ENCODE results near the gene LRRC70.
"Not testable (repeated sequence)": the region's sequence is repeated elsewhere in the genome, so short reads cannot be mapped to it uniquely, and the experiment has no call there.

The LRRC70 gene

DNA sequence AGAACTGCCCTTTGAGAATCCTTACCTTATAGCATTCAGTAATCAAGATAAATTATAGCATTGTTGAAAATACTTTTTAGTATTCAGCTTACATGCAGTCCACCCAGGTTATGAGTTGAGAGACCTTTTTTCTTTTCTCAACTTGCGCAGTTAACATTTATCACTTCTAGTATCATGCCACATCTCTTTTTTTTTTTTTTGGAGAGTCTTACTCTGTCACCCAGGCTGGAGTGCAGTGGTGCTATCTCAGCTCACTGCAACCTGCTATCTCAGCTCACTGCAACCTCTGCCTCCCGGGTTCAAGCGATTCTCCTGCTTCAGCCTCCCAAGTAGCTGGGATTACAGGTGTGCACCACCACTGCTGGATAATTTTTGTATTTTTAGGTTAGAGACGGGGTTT is 29.0 kb downstream of the LRRC70 start:
- TF ChIP-seq POLR2A (IDR thresholded peaks at IDR 0.05; ENCODE audit: low read depth, low read length): no peak
- FAIRE-seq: no peak
- DNase-seq (ENCODE audit: insufficient read length, low spot score): no peak

DNA sequence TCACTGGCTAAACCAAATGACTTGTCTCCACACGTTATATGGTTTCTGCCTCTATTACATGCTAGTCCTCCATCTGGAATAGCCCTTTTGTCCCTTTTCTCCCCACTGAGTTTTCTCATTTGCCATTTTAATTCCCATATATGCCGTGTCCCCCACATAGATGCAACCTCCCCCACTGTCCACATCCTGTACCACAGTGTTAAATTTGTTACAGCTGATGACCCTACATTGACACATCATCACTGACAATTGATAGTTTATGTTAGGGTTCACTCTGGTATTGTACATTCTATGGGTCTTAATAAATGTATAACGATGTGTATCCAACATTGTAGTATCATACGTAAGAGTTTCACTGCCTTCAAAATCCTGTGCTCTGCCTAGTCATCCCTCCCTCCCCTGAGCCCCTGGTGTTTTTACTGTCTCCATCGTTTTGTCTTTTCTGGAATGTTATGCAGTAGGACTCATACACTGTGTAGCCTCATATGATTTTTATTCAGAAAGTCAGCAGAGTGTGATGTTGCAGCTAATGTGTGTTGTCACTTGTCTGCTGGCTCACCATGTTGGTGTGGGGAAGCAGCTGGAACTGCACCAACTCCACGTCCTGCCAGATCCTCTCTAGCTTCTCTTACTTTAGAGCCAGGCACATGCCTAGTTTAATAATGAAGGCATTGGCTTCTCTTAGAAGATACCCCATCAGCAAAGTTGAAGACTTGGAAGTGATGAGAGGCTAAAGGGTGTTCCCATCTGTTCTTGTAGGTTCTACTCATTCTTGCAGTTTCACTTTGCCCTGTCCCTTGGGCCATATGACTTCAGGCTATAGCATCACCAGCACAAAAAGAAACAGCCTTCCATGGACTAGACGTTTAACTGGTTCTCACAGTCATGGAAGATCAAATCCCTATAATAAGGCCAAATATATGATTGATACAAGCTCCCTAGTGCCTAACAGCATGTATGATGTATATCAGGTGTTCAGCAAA is 30.2 kb downstream of the LRRC70 start:
- DNase-seq (ENCODE audit: insufficient read length, low spot score) (no peak), FAIRE-seq (no peak)
- TF ChIP-seq POLR2A (IDR thresholded peaks at IDR 0.05; ENCODE audit: low read depth, low read length): no peak

DNA sequence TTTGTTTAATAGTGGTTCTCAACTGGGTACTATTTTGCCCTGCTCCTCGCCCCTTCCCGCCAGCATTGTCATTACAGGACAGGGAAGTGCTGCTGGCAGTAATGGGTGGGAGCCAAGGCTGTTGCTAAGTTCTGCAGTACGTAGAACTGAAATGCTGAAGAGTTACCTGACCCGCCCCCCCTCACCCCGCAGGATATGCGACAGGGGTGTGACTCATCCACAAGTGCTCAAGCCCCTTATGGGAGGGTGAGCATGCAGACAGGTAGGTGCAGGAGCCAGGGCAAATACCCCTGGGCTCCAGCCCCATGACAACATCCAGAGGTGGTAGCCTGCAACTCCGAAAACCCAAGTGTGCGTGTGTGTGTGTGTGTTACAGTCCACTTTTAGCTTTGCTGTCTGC is 35.7 kb downstream of the LRRC70 start:
- no peak for DNase-seq (ENCODE audit: insufficient read length, low spot score)
- no peak for TF ChIP-seq POLR2A (IDR thresholded peaks at IDR 0.05; ENCODE audit: low read depth, low read length)
- no peak for FAIRE-seq

DNA sequence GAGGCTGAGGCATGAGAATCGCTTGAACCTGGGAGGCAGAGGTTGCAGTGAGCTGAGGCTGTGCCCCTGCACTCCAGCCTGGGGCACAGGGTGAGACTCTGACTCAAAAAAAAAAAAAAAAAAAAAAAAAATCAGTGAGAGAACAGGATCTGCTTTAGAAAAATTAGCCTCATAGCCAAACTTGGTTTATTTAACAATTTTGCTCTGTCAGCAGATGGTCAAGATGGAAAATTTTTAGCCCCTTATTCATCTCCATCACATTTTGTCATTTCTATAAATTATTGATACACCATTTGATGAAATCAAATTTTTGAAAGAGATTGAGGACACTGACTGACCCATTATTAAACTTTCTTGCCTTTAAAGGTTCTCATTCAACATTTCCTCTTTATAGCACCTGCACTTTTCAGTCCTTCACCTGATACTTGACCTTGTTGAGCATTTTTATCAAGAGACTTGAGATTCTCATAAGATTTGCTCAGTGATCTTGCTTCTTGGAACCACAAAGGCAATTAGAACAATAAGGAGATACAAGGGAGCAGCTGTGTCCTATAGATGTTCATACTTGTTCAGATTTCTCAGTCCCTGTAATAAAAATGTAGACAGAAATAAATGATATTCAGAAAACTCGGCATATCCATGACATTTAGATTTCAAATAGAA is 38.1 kb downstream of the LRRC70 start:
- TF ChIP-seq POLR2A (IDR thresholded peaks at IDR 0.05; ENCODE audit: low read depth, low read length): no peak
- FAIRE-seq: no peak
- no peak for DNase-seq (ENCODE audit: insufficient read length, low spot score)

DNA sequence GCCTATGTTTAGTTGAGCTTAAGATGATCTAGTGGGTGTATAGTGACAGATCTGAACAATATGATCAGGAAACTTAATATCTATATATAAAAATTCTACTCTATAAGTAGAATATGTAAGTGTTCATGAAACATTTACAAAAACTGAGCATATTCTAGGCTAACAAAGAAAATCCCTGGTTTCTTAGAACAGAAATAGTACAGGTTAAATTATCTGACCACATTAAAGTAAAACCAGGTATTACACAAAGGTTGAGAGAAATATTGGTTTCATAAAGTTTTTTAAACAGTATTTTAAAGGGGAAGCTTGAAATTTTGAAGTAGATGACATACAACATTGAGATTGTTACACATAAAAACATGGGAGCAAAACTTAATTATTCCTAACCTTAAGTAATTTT is 39.3 kb downstream of the LRRC70 start:
- FAIRE-seq (no peak), DNase-seq (ENCODE audit: insufficient read length, low spot score) (no peak)
- no peak for TF ChIP-seq POLR2A (IDR thresholded peaks at IDR 0.05; ENCODE audit: low read depth, low read length)

DNA sequence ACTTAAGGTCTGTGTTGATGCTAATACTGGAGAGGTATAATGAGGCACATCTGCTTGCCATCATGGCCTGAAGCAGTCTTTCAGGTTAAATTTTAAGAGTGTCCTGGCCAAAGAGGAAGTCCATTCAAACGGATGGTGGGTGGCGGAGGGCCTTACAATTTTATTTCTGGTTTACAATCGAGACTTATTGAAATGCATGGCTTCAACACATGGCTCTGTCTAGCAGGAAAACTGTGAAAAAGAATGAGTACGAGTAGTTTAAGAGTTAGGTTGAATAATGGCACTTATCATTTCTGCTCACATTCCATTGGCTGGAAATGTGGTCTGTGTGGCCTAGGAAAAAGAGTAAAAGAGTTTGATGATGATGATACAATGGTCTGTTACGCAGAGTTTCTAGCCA is 42.1 kb downstream of the LRRC70 start:
- no peak for TF ChIP-seq POLR2A (IDR thresholded peaks at IDR 0.05; ENCODE audit: low read depth, low read length)
- DNase-seq (ENCODE audit: insufficient read length, low spot score): no peak
- no peak for FAIRE-seq

DNA sequence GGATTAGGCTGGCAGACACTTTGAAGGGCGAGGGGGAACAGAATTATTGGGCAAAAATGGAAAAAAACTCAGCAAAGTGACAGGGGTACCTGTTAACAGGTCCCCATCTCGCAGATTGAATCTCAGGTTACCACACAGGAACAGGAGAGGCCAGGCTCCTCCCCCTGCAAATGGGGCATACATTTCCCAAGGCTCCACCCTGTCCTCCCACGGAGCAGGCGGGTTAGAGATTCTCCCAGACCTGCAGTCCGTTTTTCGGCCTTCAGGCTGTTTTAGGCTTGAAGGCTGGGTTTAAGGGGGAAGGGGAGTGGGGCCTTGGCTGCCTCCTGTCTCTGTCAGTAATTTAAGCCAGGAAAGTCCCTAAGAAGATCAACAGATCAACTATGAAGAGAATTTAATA is 42.7 kb downstream of the LRRC70 start:
- TF ChIP-seq POLR2A (IDR thresholded peaks at IDR 0.05; ENCODE audit: low read depth, low read length): no peak
- no peak for DNase-seq (ENCODE audit: insufficient read length, low spot score)
- FAIRE-seq: no peak

DNA sequence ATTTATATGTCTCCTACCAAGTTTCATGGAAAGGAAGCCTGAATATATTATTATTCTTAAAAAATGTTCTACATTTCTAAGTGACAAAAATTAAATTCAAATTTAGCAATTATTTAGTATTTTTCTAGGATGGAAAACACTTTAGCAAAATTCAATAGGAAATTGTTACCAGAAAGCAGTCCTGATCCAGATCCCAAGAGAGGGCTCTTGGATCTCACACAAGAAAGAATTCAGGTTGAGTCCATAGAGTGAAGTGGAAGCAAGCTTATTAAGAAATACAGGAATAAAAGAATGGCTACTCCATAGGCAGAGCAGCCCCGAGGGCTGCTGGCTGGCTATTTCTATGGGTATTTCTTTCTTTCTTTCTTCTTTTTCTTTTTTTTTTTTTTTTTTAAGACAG is 44.7 kb downstream of the LRRC70 start:
- TF ChIP-seq POLR2A (IDR thresholded peaks at IDR 0.05; ENCODE audit: low read depth, low read length): no peak
- FAIRE-seq (no peak), DNase-seq (ENCODE audit: insufficient read length, low spot score) (no peak)

DNA sequence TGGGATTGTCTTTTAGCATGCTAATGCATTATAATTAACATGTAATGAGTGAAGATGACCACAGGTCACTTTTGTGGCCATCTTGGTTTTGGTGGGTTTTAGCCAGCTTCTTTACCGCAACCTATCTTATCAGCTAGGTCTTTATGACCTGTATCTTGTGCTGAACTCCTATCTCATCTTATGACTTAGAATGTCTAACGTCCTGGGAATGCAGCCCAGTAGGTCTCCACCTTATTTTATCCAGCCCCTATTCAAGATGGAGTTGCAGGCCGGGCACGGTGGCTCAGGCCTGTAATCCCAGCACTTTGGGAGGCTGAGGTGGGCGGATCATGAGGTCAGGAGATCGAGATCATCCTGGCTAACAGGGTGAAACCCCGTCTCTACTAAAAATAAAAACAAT is 45.8 kb downstream of the LRRC70 start:
- not testable (repeated sequence) for FAIRE-seq; DNase-seq (ENCODE audit: insufficient read length, low spot score)

DNA sequence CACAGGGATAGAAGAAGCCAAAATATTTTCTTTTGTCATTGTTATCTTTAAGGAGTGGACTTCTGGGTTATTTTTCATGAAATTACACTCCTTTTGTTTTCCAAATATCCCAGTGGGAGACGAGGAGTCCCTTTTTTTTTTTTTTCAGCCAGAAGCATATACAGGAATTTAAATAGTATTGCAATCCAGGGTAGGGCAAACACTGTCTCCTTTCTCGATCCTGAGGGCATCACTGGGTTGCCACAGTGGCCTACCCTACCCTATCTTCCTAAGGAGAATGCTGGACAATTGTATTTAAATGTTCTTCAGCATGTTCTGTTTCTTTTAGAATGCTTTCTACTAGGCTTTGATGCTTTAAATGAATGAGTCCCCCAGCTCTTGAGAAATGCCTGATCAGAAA is 47.9 kb downstream of the LRRC70 start:
- no peak for FAIRE-seq
- DNase-seq (ENCODE audit: insufficient read length, low spot score): no peak
- TF ChIP-seq POLR2A (IDR thresholded peaks at IDR 0.05; ENCODE audit: low read depth, low read length): no peak

DNA sequence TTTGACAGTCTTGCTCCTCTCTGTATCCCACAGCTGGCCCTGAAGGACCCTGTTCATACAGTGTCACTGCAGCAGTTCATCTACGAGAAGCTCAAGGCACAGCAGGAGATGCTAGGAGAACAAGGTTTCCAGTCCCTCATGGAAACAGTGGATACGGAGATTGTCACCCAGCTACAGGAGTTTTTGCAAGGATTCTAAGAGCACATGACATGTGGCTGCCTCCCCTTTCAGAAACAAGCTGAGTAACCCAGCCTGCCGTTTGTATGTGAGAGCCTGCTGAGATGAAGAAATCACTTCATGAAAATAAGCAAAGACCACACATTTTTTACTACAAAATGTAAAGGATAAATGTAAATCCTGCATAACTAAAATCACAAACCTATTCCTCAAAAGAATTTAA is 48.5 kb downstream of the LRRC70 start:
- no peak for DNase-seq (ENCODE audit: insufficient read length, low spot score)
- TF ChIP-seq POLR2A (IDR thresholded peaks at IDR 0.05; ENCODE audit: low read depth, low read length): no peak
- no peak for FAIRE-seq

DNA sequence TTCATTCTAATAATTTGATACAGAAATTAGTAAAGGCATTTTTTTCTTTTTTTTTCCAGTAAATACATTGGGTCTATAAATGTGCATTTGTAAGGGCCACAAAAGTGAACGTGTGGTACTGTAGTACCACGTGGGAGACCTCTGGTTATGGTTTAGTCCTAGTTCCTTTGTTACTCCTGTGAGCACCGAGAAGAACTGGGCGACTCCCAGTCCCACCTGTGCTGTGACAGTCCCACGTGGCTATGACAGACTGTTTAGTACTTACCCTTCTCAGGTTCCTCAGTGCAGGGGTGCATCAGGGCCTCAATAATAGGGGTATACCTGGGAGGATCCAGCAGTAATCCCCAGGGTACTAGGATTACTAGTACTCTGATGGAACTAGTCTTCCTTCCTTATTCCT is 49.3 kb downstream of the LRRC70 start:
- no peak for DNase-seq (ENCODE audit: insufficient read length, low spot score)
- no peak for FAIRE-seq
- no peak for TF ChIP-seq POLR2A (IDR thresholded peaks at IDR 0.05; ENCODE audit: low read depth, low read length)

Data from H54 (cell line).